GM12878 (cell line): ENCODE data around the gene GIMAP6. TPM values are rescaled to one million over a fixed set of nuclear protein-coding genes. Genes with fewer than 3 reads are reported as not detected.

Experiments used
- ATAC-seq: fragments of 200-7000 bp; cut with Tn5 transposase; 3 replicates; pipeline ENCODE4 v1.9.1; 2020; ENCODE audit warnings: mild to moderate bottlenecking, moderate library complexity
- BruUV-seq: library from RNA; stranded (reverse); fragments of 400-500 nt; replicated peaks from 2 replicates; lab custom pipeline; 2021; lab: Mats Ljungman, UMichigan
- CTCF ChIA-PET: fragments of 300-600 bp; sonication (Branson Sonifier 250); formaldehyde crosslinking; extraction: SDS; loops from one replicate; lab custom pipeline; 2021; ENCODE audit warnings: inconsistent platforms; lab: Yijun Ruan, JAX
- POLR2A ChIA-PET: fragments of 350-600 bp; formaldehyde crosslinking; extraction: SDS; loops from one replicate; lab custom pipeline; 2021; ENCODE audit warnings: inconsistent platforms; lab: Charles Lee
- RAD21 ChIA-PET: fragments of 300-600 bp; sonication (Branson Sonifier 250); formaldehyde crosslinking; loops from one replicate; lab custom pipeline; 2023; ENCODE audit warnings: antibody characterized with exemption; ENCODE audit not compliant: unreplicated experiment; lab: Charles Lee
- SMC1A ChIA-PET: fragments of 300-600 bp; sonication (Branson Sonifier 250); formaldehyde crosslinking; loops from one replicate; lab custom pipeline; 2023; ENCODE audit not compliant: unreplicated experiment, uncharacterized antibody; lab: Charles Lee
- DNase-seq: peaks from one replicate; pipeline ENCODE4 v3.0.0-alpha.2; 2011; ENCODE audit warnings: low read depth, low spot score
- FAIRE-seq: peaks from 3 replicates; lab custom pipeline; 2011; peaks lifted over from hg19 to GRCh38; lab: Jason Lieb, UNC
- H2AFZ ChIP-seq: 2 replicates; pipeline ENCODE4 v1.6.0; 2011; ENCODE audit warnings: low read depth, low read length, control low read depth; ENCODE audit not compliant: control insufficient read depth
- H3K27ac ChIP-seq: 2 replicates; pipeline ENCODE4 v1.5.1; 2011; ENCODE audit warnings: control low read depth; ENCODE audit not compliant: control insufficient read depth, insufficient read depth
- H3K27me3 ChIP-seq, 2 experiments: replicated peaks in 1 of 2; 2 replicates each; pipeline versions ENCODE4 v1.6.0 to v1.6.1; 2011; ENCODE audit warnings: low read length in 1 of 2; ENCODE audit not compliant: control insufficient read depth in 2 of 2, insufficient read depth in 2 of 2
- H3K36me3 ChIP-seq, 2 experiments: 2 replicates each; pipeline ENCODE4 v1.5.1; 2011; ENCODE audit warnings: low read length in 1 of 2; ENCODE audit not compliant: control insufficient read depth in 2 of 2, insufficient read depth in 2 of 2
- H3K4me1 ChIP-seq: 2 replicates; pipeline ENCODE4 v1.6.1; 2011; ENCODE audit warnings: mild to moderate bottlenecking, low read length, moderate library complexity, mixed read lengths; ENCODE audit not compliant: control insufficient read depth, insufficient read depth
- H3K4me2 ChIP-seq: 2 replicates; pipeline ENCODE4 v1.6.0; 2011; ENCODE audit warnings: control low read depth; ENCODE audit not compliant: control insufficient read depth, insufficient read depth
- H3K4me3 ChIP-seq: fragments of 200-600 bp; sonication (generic); 2 replicates; pipeline ENCODE4 v1.5.1; 2016
- H3K79me2 ChIP-seq: 2 replicates; pipeline ENCODE4 v1.6.0; 2011; ENCODE audit warnings: low read length; ENCODE audit not compliant: control insufficient read depth, insufficient read depth
- H3K9ac ChIP-seq: 2 replicates; pipeline ENCODE4 v1.8.0; 2011; ENCODE audit warnings: low read length, control low read depth, mixed read lengths; ENCODE audit not compliant: control insufficient read depth, insufficient read depth
- H3K9me3 ChIP-seq: replicated peaks from 3 replicates; pipeline ENCODE4 v1.5.1; 2011; ENCODE audit warnings: mild to moderate bottlenecking, low read length; ENCODE audit not compliant: control insufficient read depth, insufficient read depth
- H4K20me1 ChIP-seq: 2 replicates; pipeline ENCODE4 v1.6.0; 2011; ENCODE audit not compliant: control insufficient read depth, insufficient read depth
- BMI1 ChIP-seq: fragments of 450-650 bp; IDR thresholded peaks from 2 replicates; pipeline ENCODE4 v1.6.1; 2016; ENCODE audit warnings: mild to moderate bottlenecking, moderate library complexity, borderline replicate concordance
- CEBPZ ChIP-seq: fragments of 150-350 bp; IDR thresholded peaks from 2 replicates; pipeline ENCODE4 v1.6.1; 2016; ENCODE audit warnings: low read depth, low read length
- FOXM1 ChIP-seq: IDR thresholded peaks from 2 replicates; pipeline ENCODE4 v1.6.1; 2012; ENCODE audit warnings: low read depth, mild to moderate bottlenecking, inconsistent platforms, low read length, moderate library complexity
- HDGF ChIP-seq: fragments of 450-650 bp; IDR thresholded peaks from 2 replicates; pipeline ENCODE4 v1.6.1; 2016; ENCODE audit warnings: antibody characterized with exemption
- MEF2A ChIP-seq: IDR thresholded peaks from 2 replicates; pipeline ENCODE4 v1.6.1; 2011; ENCODE audit warnings: low read depth, mild to moderate bottlenecking, low read length, moderate library complexity; ENCODE audit not compliant: insufficient read depth
- NBN ChIP-seq: fragments of 450-650 bp; IDR thresholded peaks from 2 replicates; pipeline ENCODE4 v1.6.1; 2016
- NFIC ChIP-seq: IDR thresholded peaks from 2 replicates; pipeline ENCODE4 v1.6.1; 2012; ENCODE audit warnings: low read depth, mild to moderate bottlenecking, inconsistent platforms, low read length, moderate library complexity
- NFYB ChIP-seq: IDR thresholded peaks from 2 replicates; pipeline ENCODE4 v1.6.1; 2011; ENCODE audit warnings: low read depth, mild to moderate bottlenecking, low read length, improper control_type of control experiment, moderate library complexity; ENCODE audit not compliant: insufficient read depth
- POLR2AphosphoS2 ChIP-seq: IDR thresholded peaks from 2 replicates; pipeline ENCODE4 v1.6.1; 2011; ENCODE audit warnings: low read depth, mild to moderate bottlenecking, low read length, improper control_type of control experiment, moderate library complexity
- RUNX3 ChIP-seq: IDR thresholded peaks from 2 replicates; pipeline ENCODE4 v1.6.1; 2012; ENCODE audit warnings: low read length, inconsistent platforms
- STAT3 ChIP-seq: IDR thresholded peaks from 2 replicates; pipeline ENCODE4 v1.6.1; 2011; ENCODE audit warnings: low read depth, low read length, improper control_type of control experiment
- TCF12 ChIP-seq: IDR thresholded peaks from 2 replicates; pipeline ENCODE4 v1.6.1; 2011; ENCODE audit warnings: low read depth, mild to moderate bottlenecking, low read length
- ZNF217 ChIP-seq: fragments of 450-650 bp; IDR thresholded peaks from 2 replicates; pipeline ENCODE4 v1.6.1; 2017; ENCODE audit warnings: antibody characterized with exemption, mild to moderate bottlenecking
- ZSCAN29 ChIP-seq: fragments of 450-650 bp; IDR thresholded peaks from 2 replicates; pipeline ENCODE4 v1.6.1; 2017; ENCODE audit warnings: mild to moderate bottlenecking, moderate library complexity
- WGBS: methylation state at CpG from one replicate; pipeline ENCODE4 v1.1.6; 2016; ENCODE audit warnings: low lambda C conversion rate; ENCODE audit not compliant: insufficient replicate concordance, insufficient coverage; ENCODE audit errors: missing lambda C conversion rate; 5-methylcytosine and 5-hydroxymethylcytosine counted together
- in situ Hi-C: fragments of 300-500 bp; cut with MboI; formaldehyde crosslinking; loops from 9 replicates; pipeline ENCODE4 v1.14.3; 2018; ENCODE audit warnings: mixed read lengths
- intact Hi-C: fragments of 100-400 bp; cut with micrococcal nuclease; formaldehyde crosslinking; loops from one replicate; pipeline ENCODE4 v1.14.2; 2022; ENCODE audit not compliant: unreplicated experiment
- polyA plus RNA-seq, 11 experiments: library from polyadenylated mRNA; depleted of rRNA in 4 of 11; unstranded in 6 of 11; stranded (reverse) in 5 of 11; fragments of >200 nt; fragmentation: Nextera tagmentation in 4 of 11; fragmentation: Illumina TruSeq in 1 of 11; extraction: Ambion mirVana in 4 of 11; extraction: Trizol in 1 of 11; gene quantifications; 1 replicate in 1 of 11; 2 replicates in 10 of 11; pipeline versions ENCODE4 v1.2.1 to v1.2.3, GENCODE V29; 2011 to 2016; ENCODE audit warnings: inconsistent platforms in 2 of 11, missing spikeins in 2 of 11, low read depth in 1 of 11
- total RNA-seq, 4 experiments: library from RNA; depleted of rRNA in 3 of 4; stranded (reverse); fragments of >200 nt in 3 of 4; fragmentation: Illumina TruSeq in 1 of 4; extraction: Trizol in 1 of 4; gene quantifications; 2 replicates each; pipeline versions ENCODE4 v1.2.1 to v1.2.3, GENCODE V29; 2013 to 2021
- TF ChIP-seq, protein P1 (sequence below): fragments of 450-650 bp; formaldehyde crosslinking; IDR thresholded peaks from 2 replicates; pipeline ENCODE4 v1.5.0; 2022; ENCODE audit warnings: mild to moderate bottlenecking, missing genetic modification characterization
- TF ChIP-seq, protein P2 (sequence below): IDR thresholded peaks from 2 replicates; pipeline ENCODE4 v1.6.1; 2011; ENCODE audit warnings: low read depth, low read length, improper control_type of control experiment, borderline replicate concordance

Gene GIMAP6
- total and polyA plus RNA-seq, 10 of the 15 experiments (the other 5 are each of a cell fraction or from before 2014, with no cell fraction given), result 6.2 to 49.2 (median 35.4) TPM

GRCh38 chr7:150626696-150627095 is 5.5 kb downstream of the GIMAP6 start (continued):
- TF ChIP-seq, protein P1, sequence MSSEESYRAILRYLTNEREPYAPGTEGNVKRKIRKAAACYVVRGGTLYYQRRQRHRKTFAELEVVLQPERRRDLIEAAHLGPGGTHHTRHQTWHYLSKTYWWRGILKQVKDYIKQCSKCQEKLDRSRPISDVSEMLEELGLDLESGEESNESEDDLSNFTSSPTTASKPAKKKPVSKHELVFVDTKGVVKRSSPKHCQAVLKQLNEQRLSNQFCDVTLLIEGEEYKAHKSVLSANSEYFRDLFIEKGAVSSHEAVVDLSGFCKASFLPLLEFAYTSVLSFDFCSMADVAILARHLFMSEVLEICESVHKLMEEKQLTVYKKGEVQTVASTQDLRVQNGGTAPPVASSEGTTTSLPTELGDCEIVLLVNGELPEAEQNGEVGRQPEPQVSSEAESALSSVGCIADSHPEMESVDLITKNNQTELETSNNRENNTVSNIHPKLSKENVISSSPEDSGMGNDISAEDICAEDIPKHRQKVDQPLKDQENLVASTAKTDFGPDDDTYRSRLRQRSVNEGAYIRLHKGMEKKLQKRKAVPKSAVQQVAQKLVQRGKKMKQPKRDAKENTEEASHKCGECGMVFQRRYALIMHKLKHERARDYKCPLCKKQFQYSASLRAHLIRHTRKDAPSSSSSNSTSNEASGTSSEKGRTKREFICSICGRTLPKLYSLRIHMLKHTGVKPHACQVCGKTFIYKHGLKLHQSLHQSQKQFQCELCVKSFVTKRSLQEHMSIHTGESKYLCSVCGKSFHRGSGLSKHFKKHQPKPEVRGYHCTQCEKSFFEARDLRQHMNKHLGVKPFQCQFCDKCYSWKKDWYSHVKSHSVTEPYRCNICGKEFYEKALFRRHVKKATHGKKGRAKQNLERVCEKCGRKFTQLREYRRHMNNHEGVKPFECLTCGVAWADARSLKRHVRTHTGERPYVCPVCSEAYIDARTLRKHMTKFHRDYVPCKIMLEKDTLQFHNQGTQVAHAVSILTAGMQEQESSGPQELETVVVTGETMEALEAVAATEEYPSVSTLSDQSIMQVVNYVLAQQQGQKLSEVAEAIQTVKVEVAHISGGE (CRISPR knock-in tag), result no peak
- no peak for TF ChIP-seq BMI1
- TF ChIP-seq RUNX3, result no peak
- TF ChIP-seq HDGF, result no peak
- TF ChIP-seq NFIC, result no peak
- TF ChIP-seq MEF2A, result no peak
- TF ChIP-seq ZSCAN29, result no peak
- TF ChIP-seq ZNF217, result no peak

GRCh38 chr7:150621376-150621775 is 10.8 kb downstream of the GIMAP6 start:
- peaks cover 0 to 5% of the 10 kb centered on the region in 2 experiments; a peak in 1 of 4 replicates for H3K36me3 ChIP-seq
- ChIA-PET SMC1A (interaction anchor here (0.6 to 2.3 kb wide), 8 partner anchors 10 to 169 kb away, joined by 3 to 11 read pairs (median 4); partner anchors contain the start of gene GIMAP6), CTCF (interaction anchor here (1.1 kb wide), 1 partner anchor 11 kb away, joined by 4 read pairs; the partner anchor contains the start of gene GIMAP6), POLR2A (no interaction called here), RAD21 (interaction anchor here (1.5 kb wide), 1 partner anchor 39 kb away, joined by 4 read pairs; no protein-coding TSS in a partner anchor)
- no peaks in the 10 kb centered on the region for H4K20me1 ChIP-seq
- no peaks in the 10 kb centered on the region for H3K27me3 ChIP-seq
- no TSS peak for BruUV-seq
- intact Hi-C loops (loop anchor here (5.0 kb wide), 1 partner anchor 169 kb away; the partner anchor contains the start of gene GIMAP8), in situ Hi-C loops (no loop called here)
- no peak for DNase-seq
- peak overlapping the region; percentile 67 for H3K27ac ChIP-seq
- no peak overlapping the region; the same call in 1 of the 2 replicates for H3K4me3 ChIP-seq
- H3K79me2 ChIP-seq, result peaks cover 1% of the 10 kb centered on the region; the same call in 1 of the 2 replicates
- FAIRE-seq, result peak; percentile 7
- H3K4me2 ChIP-seq, result peak overlapping the region; percentile 56
- peaks cover 17% of the 10 kb centered on the region for H3K4me1 ChIP-seq
- no peaks in the 10 kb centered on the region for H3K9me3 ChIP-seq
- 6% methylated on average over 1 of the region's 1 CpG for WGBS
- H2AFZ ChIP-seq, result no peak overlapping the region
- no peak overlapping the region for H3K9ac ChIP-seq
- ATAC-seq, result peak; percentile 64
- TF ChIP-seq POLR2AphosphoS2, result no peak
- no peak for TF ChIP-seq ZSCAN29
- TF ChIP-seq, protein P2, sequence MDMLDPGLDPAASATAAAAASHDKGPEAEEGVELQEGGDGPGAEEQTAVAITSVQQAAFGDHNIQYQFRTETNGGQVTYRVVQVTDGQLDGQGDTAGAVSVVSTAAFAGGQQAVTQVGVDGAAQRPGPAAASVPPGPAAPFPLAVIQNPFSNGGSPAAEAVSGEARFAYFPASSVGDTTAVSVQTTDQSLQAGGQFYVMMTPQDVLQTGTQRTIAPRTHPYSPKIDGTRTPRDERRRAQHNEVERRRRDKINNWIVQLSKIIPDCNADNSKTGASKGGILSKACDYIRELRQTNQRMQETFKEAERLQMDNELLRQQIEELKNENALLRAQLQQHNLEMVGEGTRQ, result no peak
- no peak for TF ChIP-seq STAT3
- no peak for TF ChIP-seq CEBPZ
- no peak for TF ChIP-seq TCF12
- TF ChIP-seq NFYB, result peak; percentile 41; the same call in 1 of the 2 replicates
- no peak; the same call in 1 of the 2 replicates for TF ChIP-seq FOXM1
- TF ChIP-seq RUNX3, result peak; percentile 24; the same call in 1 of the 2 replicates
- TF ChIP-seq NBN, result no peak
